GM12878 (cell line): ENCODE measurements around the gene CDC16. TPM values are rescaled to one million over a fixed set of nuclear protein-coding genes. Genes with fewer than 3 reads are reported as not detected.

Experiments used
- ATAC-seq: fragments of 200-7000 bp; cut with Tn5 transposase; 3 replicates; pipeline ENCODE4 v1.9.1; 2020; ENCODE audit warnings: mild to moderate bottlenecking, moderate library complexity
- BruUV-seq: library from RNA; stranded (reverse); fragments of 400-500 nt; replicated peaks from 2 replicates; lab custom pipeline; 2021; lab: Mats Ljungman, UMichigan
- CTCF ChIA-PET: fragments of 300-600 bp; sonication (Branson Sonifier 250); formaldehyde crosslinking; extraction: SDS; loops from one replicate; lab custom pipeline; 2021; ENCODE audit warnings: inconsistent platforms; lab: Yijun Ruan, JAX
- POLR2A ChIA-PET: fragments of 350-600 bp; formaldehyde crosslinking; extraction: SDS; loops from one replicate; lab custom pipeline; 2021; ENCODE audit warnings: inconsistent platforms; lab: Charles Lee
- RAD21 ChIA-PET: fragments of 300-600 bp; sonication (Branson Sonifier 250); formaldehyde crosslinking; loops from one replicate; lab custom pipeline; 2023; ENCODE audit warnings: antibody characterized with exemption; ENCODE audit not compliant: unreplicated experiment; lab: Charles Lee
- SMC1A ChIA-PET: fragments of 300-600 bp; sonication (Branson Sonifier 250); formaldehyde crosslinking; loops from one replicate; lab custom pipeline; 2023; ENCODE audit not compliant: unreplicated experiment, uncharacterized antibody; lab: Charles Lee
- DNase-seq: peaks from one replicate; pipeline ENCODE4 v3.0.0-alpha.2; 2011; ENCODE audit warnings: low read depth, low spot score
- FAIRE-seq: peaks from 3 replicates; lab custom pipeline; 2011; peaks lifted over from hg19 to GRCh38; lab: Jason Lieb, UNC
- H2AFZ ChIP-seq: 2 replicates; pipeline ENCODE4 v1.6.0; 2011; ENCODE audit warnings: low read depth, low read length, control low read depth; ENCODE audit not compliant: control insufficient read depth
- H3K27ac ChIP-seq: 2 replicates; pipeline ENCODE4 v1.5.1; 2011; ENCODE audit warnings: control low read depth; ENCODE audit not compliant: control insufficient read depth, insufficient read depth
- H3K27me3 ChIP-seq, 2 experiments: replicated peaks in 1 of 2; 2 replicates each; pipeline versions ENCODE4 v1.6.0 to v1.6.1; 2011; ENCODE audit warnings: low read length in 1 of 2; ENCODE audit not compliant: control insufficient read depth in 2 of 2, insufficient read depth in 2 of 2
- H3K36me3 ChIP-seq, 2 experiments: 2 replicates each; pipeline ENCODE4 v1.5.1; 2011; ENCODE audit warnings: low read length in 1 of 2; ENCODE audit not compliant: control insufficient read depth in 2 of 2, insufficient read depth in 2 of 2
- H3K4me1 ChIP-seq: 2 replicates; pipeline ENCODE4 v1.6.1; 2011; ENCODE audit warnings: mild to moderate bottlenecking, low read length, moderate library complexity, mixed read lengths; ENCODE audit not compliant: control insufficient read depth, insufficient read depth
- H3K4me2 ChIP-seq: 2 replicates; pipeline ENCODE4 v1.6.0; 2011; ENCODE audit warnings: control low read depth; ENCODE audit not compliant: control insufficient read depth, insufficient read depth
- H3K4me3 ChIP-seq: fragments of 200-600 bp; sonication (generic); 2 replicates; pipeline ENCODE4 v1.5.1; 2016
- H3K79me2 ChIP-seq: 2 replicates; pipeline ENCODE4 v1.6.0; 2011; ENCODE audit warnings: low read length; ENCODE audit not compliant: control insufficient read depth, insufficient read depth
- H3K9ac ChIP-seq: 2 replicates; pipeline ENCODE4 v1.8.0; 2011; ENCODE audit warnings: low read length, control low read depth, mixed read lengths; ENCODE audit not compliant: control insufficient read depth, insufficient read depth
- H3K9me3 ChIP-seq: replicated peaks from 3 replicates; pipeline ENCODE4 v1.5.1; 2011; ENCODE audit warnings: mild to moderate bottlenecking, low read length; ENCODE audit not compliant: control insufficient read depth, insufficient read depth
- H4K20me1 ChIP-seq: 2 replicates; pipeline ENCODE4 v1.6.0; 2011; ENCODE audit not compliant: control insufficient read depth, insufficient read depth
- ATF7 ChIP-seq: fragments of 450-650 bp; IDR thresholded peaks from 2 replicates; pipeline ENCODE4 v1.6.1; 2016; ENCODE audit warnings: low read depth, mild to moderate bottlenecking
- BHLHE40 ChIP-seq, 2 experiments: fragments of 450-650 bp in 1 of 2; IDR thresholded peaks; 2 replicates each; pipeline ENCODE4 v1.6.1; 2011 to 2017; ENCODE audit warnings: low read depth in 2 of 2, borderline replicate concordance in 1 of 2, improper control_type of control experiment in 1 of 2, low read length in 1 of 2, mild to moderate bottlenecking in 1 of 2
- CREB1 ChIP-seq: IDR thresholded peaks from 2 replicates; pipeline ENCODE4 v1.6.1; 2012; ENCODE audit warnings: low read depth, mild to moderate bottlenecking, inconsistent platforms
- ETV6 ChIP-seq, 2 experiments: fragments of 450-650 bp in 1 of 2; IDR thresholded peaks in 1 of 2; conservative IDR thresholded peaks in 1 of 2; 2 replicates each; pipeline ENCODE4 v1.6.1; 2014; ENCODE audit warnings: antibody characterized with exemption in 1 of 2, borderline replicate concordance in 1 of 2, low read depth in 1 of 2, mild to moderate bottlenecking in 1 of 2, moderate library complexity in 1 of 2
- FOXM1 ChIP-seq: IDR thresholded peaks from 2 replicates; pipeline ENCODE4 v1.6.1; 2012; ENCODE audit warnings: low read depth, mild to moderate bottlenecking, inconsistent platforms, low read length, moderate library complexity
- GABPA ChIP-seq: IDR thresholded peaks from 2 replicates; pipeline ENCODE4 v1.6.1; 2014; ENCODE audit warnings: antibody characterized with exemption, low read depth, mild to moderate bottlenecking, inconsistent platforms
- NFIC ChIP-seq: IDR thresholded peaks from 2 replicates; pipeline ENCODE4 v1.6.1; 2012; ENCODE audit warnings: low read depth, mild to moderate bottlenecking, inconsistent platforms, low read length, moderate library complexity
- NR2C1 ChIP-seq: fragments of 450-650 bp; IDR thresholded peaks from 2 replicates; pipeline ENCODE4 v1.6.1; 2017; ENCODE audit warnings: antibody characterized with exemption, mild to moderate bottlenecking, moderate library complexity
- PAX8 ChIP-seq: fragments of 450-650 bp; IDR thresholded peaks from 2 replicates; pipeline ENCODE4 v1.6.1; 2017; ENCODE audit warnings: mild to moderate bottlenecking, moderate library complexity
- PML ChIP-seq: IDR thresholded peaks from 2 replicates; pipeline ENCODE4 v1.6.1; 2012; ENCODE audit warnings: low read length, inconsistent platforms
- POLR2A ChIP-seq: IDR thresholded peaks from 2 replicates; pipeline ENCODE4 v1.6.1; 2011; ENCODE audit warnings: low read depth, mild to moderate bottlenecking, low read length
- SMAD1 ChIP-seq: fragments of 450-650 bp; IDR thresholded peaks from 2 replicates; pipeline ENCODE4 v1.6.1; 2018; ENCODE audit warnings: mild to moderate bottlenecking, low read depth; ENCODE audit not compliant: partially characterized antibody
- SMAD5 ChIP-seq: IDR thresholded peaks from 2 replicates; pipeline ENCODE4 v1.6.1; 2016; ENCODE audit warnings: antibody characterized with exemption, low read depth
- STAT1 ChIP-seq: fragments of 450-650 bp; conservative IDR thresholded peaks from 2 replicates; pipeline ENCODE4 v1.6.1; 2014; ENCODE audit warnings: antibody characterized with exemption, mild to moderate bottlenecking
- TBL1XR1 ChIP-seq: IDR thresholded peaks from 2 replicates; pipeline ENCODE4 v1.6.1; 2012; ENCODE audit warnings: low read depth, low read length, improper control_type of control experiment
- YBX1 ChIP-seq: fragments of 450-650 bp; IDR thresholded peaks from 2 replicates; pipeline ENCODE4 v1.6.1; 2016; ENCODE audit warnings: antibody characterized with exemption
- ZNF217 ChIP-seq: fragments of 450-650 bp; IDR thresholded peaks from 2 replicates; pipeline ENCODE4 v1.6.1; 2017; ENCODE audit warnings: antibody characterized with exemption, mild to moderate bottlenecking
- WGBS: methylation state at CpG from one replicate; pipeline ENCODE4 v1.1.6; 2016; ENCODE audit warnings: low lambda C conversion rate; ENCODE audit not compliant: insufficient replicate concordance, insufficient coverage; ENCODE audit errors: missing lambda C conversion rate; 5-methylcytosine and 5-hydroxymethylcytosine counted together
- in situ Hi-C: fragments of 300-500 bp; cut with MboI; formaldehyde crosslinking; loops from 9 replicates; pipeline ENCODE4 v1.14.3; 2018; ENCODE audit warnings: mixed read lengths
- intact Hi-C: fragments of 100-400 bp; cut with micrococcal nuclease; formaldehyde crosslinking; loops from one replicate; pipeline ENCODE4 v1.14.2; 2022; ENCODE audit not compliant: unreplicated experiment
- polyA plus RNA-seq, 11 experiments: library from polyadenylated mRNA; depleted of rRNA in 4 of 11; unstranded in 6 of 11; stranded (reverse) in 5 of 11; fragments of >200 nt; fragmentation: Nextera tagmentation in 4 of 11; fragmentation: Illumina TruSeq in 1 of 11; extraction: Ambion mirVana in 4 of 11; extraction: Trizol in 1 of 11; gene quantifications; 1 replicate in 1 of 11; 2 replicates in 10 of 11; pipeline versions ENCODE4 v1.2.1 to v1.2.3, GENCODE V29; 2011 to 2016; ENCODE audit warnings: inconsistent platforms in 2 of 11, missing spikeins in 2 of 11, low read depth in 1 of 11
- total RNA-seq, 4 experiments: library from RNA; depleted of rRNA in 3 of 4; stranded (reverse); fragments of >200 nt in 3 of 4; fragmentation: Illumina TruSeq in 1 of 4; extraction: Trizol in 1 of 4; gene quantifications; 2 replicates each; pipeline versions ENCODE4 v1.2.1 to v1.2.3, GENCODE V29; 2013 to 2021
- TF ChIP-seq, protein P1 (sequence below): fragments of 450-650 bp; formaldehyde crosslinking; IDR thresholded peaks from 2 replicates; pipeline ENCODE4 v1.4.0; 2022; ENCODE audit warnings: mild to moderate bottlenecking, moderate library complexity

The CDC16 gene
- total and polyA plus RNA-seq, 10 of the 15 experiments (the other 5 are each of a cell fraction or from before 2014, with no cell fraction given): 15.4 to 92.9 (median 31.4) TPM

DNA sequence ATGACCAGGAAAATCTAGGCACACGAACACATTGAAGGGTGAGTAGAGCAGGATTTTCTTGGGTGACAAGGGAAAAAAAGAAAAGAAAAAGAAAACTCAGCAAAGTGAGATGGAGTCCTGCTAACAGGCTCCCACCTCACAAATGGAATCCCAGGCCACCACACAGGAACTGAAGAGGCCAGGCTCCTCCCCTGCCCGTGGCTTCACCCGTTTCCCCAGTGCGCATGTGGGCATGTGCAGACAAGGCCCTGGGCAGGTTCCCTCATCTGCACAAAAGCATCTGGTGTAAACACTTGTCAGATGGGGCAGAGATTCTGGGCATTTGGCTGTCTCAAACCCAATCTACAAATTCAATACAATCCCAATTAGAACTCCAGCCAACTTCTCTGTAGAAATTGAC is 31.2 kb upstream of the CDC16 start:
- WGBS: 17% methylated on average over 4 of the region's 4 CpGs
- no peak overlapping the region for H3K4me3 ChIP-seq
- ATAC-seq: no peak
- POLR2A ChIA-PET: no interaction called here
- DNase-seq: no peak
- no peak for FAIRE-seq
- H3K36me3 ChIP-seq: no peaks in the 10 kb centered on the region
- no peaks in the 10 kb centered on the region for H3K4me1 ChIP-seq
- no peak overlapping the region for H3K27ac ChIP-seq
- H3K4me2 ChIP-seq: no peak overlapping the region
- intact Hi-C loops: no loop called here
- RAD21 ChIA-PET: no interaction called here
- in situ Hi-C loops: no loop called here
- H2AFZ ChIP-seq: no peak overlapping the region
- no TSS peak for BruUV-seq
- H3K9ac ChIP-seq: no peak overlapping the region
- H3K9me3 ChIP-seq: peaks cover 2% of the 10 kb centered on the region; the same call in 1 of the 3 replicates
- SMC1A ChIA-PET: no interaction called here
- no peaks in the 10 kb centered on the region for H4K20me1 ChIP-seq
- no peaks in the 10 kb centered on the region for H3K27me3 ChIP-seq
- TF ChIP-seq YBX1 (no peak), ETV6 (conservative IDR thresholded peaks at IDR 0.05 in 1 of 2, IDR thresholded peaks at IDR 0.05 in 1 of 2; ENCODE audit: borderline replicate concordance in 1 of 2, low read depth in 1 of 2) (no peak), SMAD5 (no peak), BHLHE40 (IDR thresholded peaks at IDR 0.05; ENCODE audit: borderline replicate concordance in 1 of 2, low read depth in 2 of 2, low read length in 1 of 2) (no peak), ZNF217 (no peak), NR2C1 (no peak), STAT1 (no peak), GABPA (no peak)
- CTCF ChIA-PET: no interaction called here
- no peaks in the 10 kb centered on the region for H3K79me2 ChIP-seq

DNA sequence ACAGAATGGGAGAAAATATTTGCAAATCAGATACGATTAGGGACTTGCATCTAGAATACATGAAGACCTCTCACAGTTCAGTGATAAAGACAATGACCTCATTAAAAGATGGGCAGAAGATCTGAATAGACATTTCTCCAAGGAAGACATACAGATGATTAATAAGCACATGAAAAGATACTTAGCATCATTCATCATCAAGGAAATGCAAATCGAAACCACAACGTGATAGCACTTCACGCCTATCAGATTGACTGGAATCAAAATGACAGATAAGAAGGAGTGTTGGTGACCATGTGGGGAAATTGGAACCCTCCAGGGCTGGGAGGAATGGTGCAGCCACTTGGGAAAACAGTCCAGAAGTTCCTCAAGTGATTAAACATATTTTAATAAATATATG is 29.8 kb upstream of the CDC16 start:
- ChIA-PET POLR2A (no interaction called here), SMC1A (no interaction called here), RAD21 (no interaction called here), CTCF (no interaction called here)
- Histone ChIP-seq H3K79me2 (no peaks in the 10 kb centered on the region), H3K27ac (no peak overlapping the region), H3K4me2 (no peak overlapping the region), H2AFZ (no peak overlapping the region), H3K27me3 (no peaks in the 10 kb centered on the region), H3K36me3 (no peaks in the 10 kb centered on the region), H3K4me1 (no peaks in the 10 kb centered on the region), H3K9me3 (peaks cover 2% of the 10 kb centered on the region; the same call in 1 of the 3 replicates), H3K4me3 (no peak overlapping the region), H3K9ac (no peak overlapping the region), H4K20me1 (no peaks in the 10 kb centered on the region)
- no TSS peak for BruUV-seq
- DNase-seq (no peak), ATAC-seq (no peak), FAIRE-seq (no peak)
- in situ Hi-C loops: no loop called here
- 13% methylated on average over 4 of the region's 4 CpGs for WGBS
- intact Hi-C loops: no loop called here
- TF ChIP-seq NFIC (no peak), SMAD1 (no peak), ZNF217 (no peak), PAX8 (no peak), PML (no peak), CREB1 (no peak), TBL1XR1 (no peak), ATF7 (no peak), FOXM1 (no peak), POLR2A (no peak)
- TF ChIP-seq, protein P1, sequence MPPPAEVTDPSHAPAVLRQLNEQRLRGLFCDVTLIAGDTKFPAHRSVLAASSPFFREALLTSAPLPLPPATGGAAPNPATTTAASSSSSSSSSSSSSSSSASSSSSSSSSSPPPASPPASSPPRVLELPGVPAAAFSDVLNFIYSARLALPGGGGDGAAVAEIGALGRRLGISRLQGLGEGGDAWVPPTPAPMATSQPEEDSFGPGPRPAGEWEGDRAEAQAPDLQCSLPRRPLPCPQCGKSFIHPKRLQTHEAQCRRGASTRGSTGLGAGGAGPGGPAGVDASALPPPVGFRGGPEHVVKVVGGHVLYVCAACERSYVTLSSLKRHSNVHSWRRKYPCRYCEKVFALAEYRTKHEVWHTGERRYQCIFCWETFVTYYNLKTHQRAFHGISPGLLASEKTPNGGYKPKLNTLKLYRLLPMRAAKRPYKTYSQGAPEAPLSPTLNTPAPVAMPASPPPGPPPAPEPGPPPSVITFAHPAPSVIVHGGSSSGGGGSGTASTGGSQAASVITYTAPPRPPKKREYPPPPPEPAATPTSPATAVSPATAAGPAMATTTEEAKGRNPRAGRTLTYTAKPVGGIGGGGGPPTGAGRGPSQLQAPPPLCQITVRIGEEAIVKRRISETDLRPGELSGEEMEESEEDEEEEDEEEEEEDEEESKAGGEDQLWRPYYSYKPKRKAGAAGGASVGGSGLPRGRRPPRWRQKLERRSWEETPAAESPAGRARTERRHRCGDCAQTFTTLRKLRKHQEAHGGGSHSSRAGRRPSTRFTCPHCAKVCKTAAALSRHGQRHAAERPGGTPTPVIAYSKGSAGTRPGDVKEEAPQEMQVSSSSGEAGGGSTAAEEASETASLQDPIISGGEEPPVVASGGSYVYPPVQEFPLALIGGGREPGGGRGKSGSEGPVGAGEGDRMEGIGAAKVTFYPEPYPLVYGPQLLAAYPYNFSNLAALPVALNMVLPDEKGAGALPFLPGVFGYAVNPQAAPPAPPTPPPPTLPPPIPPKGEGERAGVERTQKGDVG (CRISPR knock-in tag): no peak
